Globus pallidus (tissue), 1 donor: Measurements from ENCODE around the gene SLC35A1.
"Not testable (repeated sequence)": the region's sequence is repeated elsewhere in the genome, so short reads cannot be mapped to it uniquely, and the experiment has no call there.

Source experiments
- DNase-seq: peaks from one replicate; pipeline ENCODE4 v3.0.0-alpha.2; 2015; ENCODE audit warnings: low spot score

Gene SLC35A1, protein sequence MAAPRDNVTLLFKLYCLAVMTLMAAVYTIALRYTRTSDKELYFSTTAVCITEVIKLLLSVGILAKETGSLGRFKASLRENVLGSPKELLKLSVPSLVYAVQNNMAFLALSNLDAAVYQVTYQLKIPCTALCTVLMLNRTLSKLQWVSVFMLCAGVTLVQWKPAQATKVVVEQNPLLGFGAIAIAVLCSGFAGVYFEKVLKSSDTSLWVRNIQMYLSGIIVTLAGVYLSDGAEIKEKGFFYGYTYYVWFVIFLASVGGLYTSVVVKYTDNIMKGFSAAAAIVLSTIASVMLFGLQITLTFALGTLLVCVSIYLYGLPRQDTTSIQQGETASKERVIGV

DNA sequence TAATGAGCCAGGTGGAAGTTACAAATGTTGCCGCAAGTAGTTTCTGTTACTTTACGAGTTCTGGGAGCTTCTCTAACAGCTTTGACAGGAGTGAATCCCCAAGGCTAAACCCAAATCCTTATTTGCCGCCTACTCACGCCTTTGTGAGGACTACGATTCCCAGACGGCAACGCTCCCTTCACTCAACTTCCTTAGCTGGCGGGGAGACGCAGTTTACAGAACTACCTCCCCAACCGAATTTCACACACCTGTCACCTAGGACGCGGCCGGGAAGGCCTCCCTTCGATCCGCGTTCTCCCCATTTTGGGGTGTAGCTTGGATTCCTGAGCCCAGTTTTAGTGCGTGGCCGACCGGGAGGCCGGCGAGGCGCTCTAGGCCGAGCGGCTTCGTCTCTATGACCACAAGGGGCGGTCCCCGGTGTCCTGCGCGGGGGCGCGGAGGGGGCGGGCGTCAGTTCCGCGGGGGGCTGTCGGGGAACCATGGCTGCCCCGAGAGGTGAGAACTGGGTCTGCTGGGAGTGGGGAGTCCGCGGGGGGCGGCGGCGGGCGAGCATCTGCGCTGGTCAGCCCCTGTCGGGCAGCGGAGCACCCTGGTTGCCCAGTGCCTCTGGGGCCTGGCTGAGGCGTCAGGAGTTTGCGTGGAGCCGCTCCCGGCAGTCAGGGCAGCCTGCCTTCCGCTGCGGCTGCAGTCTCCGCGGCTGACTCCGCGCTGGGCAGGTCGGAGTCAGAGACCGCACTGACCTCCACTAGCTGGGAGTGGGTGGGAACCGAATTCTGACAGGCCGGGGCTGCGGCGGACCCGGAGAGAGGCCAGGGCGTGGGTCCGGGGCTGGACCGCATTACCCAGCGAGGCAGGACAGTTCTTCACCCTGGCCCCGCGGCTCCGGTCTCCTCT is at the start of gene SLC35A1:
Gene SLC35A1, plus strand, starts transcription at position 450 of the 894 bp plus-strand sequence. Its CDS starts 30 bp downstream, at position 480.
- DNase-seq = peak; percentile 86

DNA sequence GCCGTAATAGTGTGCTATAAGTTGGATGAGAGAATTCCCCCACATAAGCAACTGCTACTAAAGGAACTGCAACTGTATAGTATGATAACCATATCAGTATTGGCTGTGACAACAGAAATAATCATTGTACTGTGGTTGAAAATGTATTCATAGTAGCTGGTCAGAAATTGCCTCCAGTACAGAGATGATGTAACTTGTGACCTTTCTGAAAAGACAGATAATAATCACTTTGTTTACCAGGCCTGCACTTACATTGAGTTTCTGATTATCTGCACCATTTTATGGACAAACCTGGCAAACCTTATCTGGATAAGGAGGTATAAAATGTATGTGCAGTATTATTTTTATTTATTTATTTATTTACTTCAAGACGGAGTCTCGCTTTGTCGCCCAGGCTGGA is 46.0 kb upstream of the SLC35A1 start:
- DNase-seq = no peak

DNA sequence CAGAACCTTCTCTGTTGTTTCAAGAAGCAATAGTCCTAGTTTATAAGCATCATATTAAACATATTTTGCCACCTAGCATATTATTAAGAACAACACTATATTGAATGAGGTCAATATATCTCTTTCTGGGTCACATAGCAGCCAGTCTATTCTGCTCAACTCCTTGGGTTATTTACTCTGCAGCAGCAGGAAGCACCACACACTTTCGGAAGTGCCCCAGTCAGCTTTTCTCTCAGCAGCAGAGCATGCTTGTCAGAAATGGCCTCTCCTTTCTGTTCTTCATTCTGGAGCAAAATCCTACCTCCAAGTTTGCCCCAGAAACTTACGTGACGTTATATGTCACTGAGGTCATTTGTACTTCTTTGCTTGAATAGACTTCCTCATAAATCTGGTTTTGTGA is 42.3 kb upstream of the SLC35A1 start:
- DNase-seq = no peak

DNA sequence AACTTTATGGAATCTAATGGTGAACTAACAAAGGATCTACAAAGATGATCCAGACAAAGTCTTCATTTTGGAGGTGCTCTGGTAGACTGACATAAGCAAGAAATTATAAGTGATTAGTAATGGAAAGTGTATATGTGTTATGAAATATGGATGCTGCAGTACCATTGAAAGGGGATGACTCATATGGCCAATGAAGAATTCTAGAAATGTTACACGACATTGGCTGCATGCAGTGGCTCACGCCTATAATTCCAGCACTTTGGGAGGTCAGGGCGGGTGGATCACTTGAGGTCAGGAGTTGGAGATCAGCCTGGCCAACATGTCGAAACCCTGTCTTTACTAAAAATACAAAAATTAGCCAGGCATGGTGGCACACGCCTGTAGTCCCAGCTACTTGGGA is 41.5 kb upstream of the SLC35A1 start:
- no peak for DNase-seq

DNA sequence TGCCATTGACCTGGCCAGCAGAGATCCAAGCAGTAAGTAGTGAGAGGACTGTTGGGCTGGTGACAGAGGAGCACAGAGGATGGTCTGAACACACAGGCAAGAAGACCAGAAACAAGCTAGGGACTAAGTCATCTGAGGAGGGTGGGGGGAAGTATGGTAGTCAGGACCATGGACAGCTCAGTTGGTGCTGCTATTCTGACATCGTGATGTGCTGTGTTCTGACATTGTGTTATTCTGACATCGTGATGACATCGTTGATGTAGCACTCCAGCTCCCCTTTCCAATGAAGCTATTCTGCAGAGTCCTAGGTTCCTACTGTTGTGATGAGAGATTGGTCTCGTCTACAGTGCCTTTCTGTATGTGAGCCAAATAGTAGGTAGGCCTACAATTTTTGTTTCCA is 36.3 kb upstream of the SLC35A1 start:
- peak; percentile 12 for DNase-seq

DNA sequence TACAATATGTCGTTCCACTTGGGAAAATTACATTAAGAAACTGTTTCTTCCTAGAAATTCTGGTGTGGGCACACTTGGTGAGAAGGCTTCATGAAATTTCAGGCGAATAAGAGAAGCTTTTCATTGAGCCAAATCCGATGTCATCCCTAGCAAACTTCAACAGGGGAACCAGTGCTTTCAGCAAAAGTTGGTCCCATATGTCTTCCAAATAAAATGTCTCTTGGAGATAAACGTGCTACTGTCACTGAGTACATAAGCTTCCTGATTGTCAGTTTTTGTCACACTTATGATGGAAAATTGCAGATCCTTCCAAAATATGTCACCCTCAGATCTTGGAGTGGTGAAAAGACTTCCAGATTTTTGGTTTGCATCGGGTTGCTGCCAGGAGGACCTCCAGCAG is 31.1 kb upstream of the SLC35A1 start:
- no peak for DNase-seq

DNA sequence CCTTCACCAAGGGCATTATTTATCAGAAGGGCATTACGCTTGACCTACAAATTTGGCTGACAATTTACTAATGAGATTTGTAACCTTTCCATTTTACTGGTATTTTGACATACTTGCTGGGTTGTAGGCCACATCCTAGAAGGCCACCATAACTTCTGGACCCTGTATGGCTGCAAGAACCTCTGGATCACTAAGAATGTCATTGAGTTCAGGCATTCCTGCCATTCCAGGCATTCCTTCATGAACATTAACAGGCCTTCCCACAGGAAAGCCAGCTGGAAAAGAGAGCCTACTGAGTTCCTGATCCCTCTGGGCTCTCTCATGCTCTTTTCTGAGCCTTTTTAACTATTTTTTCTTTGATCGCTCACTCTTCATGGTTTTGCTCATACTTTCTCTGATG is 28.4 kb upstream of the SLC35A1 start:
- DNase-seq = no peak

DNA sequence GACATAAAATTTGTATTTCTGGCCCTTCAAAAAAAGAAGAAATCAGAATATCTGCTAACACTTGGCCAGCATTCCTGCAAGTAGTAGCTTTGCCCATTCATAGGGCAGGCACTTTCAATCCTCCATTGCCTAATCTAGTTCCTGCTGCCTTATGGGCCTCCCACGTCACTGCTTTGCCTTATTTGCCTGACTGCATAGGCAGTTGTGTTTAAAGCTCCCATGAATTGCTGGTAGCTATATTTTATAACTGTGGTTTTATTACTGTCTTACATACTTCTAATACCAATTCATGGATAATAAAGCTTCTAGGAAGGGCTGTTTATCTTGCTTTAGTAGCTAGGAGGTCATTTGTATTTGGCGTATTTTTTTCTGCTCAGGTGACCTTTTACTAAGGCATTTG is 7.7 kb upstream of the SLC35A1 start:
- DNase-seq = no peak

DNA sequence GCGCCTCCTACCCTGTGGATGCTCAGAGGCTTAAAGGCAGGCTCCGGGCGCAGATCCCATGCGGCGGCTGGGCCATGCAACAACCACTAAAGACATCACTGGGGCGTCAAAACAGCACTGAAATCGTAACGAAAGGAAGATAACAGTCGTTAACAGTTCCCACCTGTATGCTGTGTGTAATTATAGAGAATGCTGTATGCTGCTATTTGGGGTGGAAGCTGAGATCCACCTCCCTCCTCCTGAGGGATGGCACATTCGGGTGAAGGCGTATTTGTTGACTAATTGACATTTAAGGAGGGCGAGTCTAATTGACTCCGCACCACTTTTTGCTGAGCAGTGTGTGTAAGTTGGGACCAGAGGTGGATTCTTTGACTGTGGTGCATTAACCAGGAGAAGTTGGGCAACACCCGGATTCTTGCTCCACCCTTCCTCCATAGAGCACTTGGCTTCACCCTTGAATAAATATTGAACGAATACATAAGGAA is 687 bp downstream of the SLC35A1 start:
- DNase-seq = no peak

DNA sequence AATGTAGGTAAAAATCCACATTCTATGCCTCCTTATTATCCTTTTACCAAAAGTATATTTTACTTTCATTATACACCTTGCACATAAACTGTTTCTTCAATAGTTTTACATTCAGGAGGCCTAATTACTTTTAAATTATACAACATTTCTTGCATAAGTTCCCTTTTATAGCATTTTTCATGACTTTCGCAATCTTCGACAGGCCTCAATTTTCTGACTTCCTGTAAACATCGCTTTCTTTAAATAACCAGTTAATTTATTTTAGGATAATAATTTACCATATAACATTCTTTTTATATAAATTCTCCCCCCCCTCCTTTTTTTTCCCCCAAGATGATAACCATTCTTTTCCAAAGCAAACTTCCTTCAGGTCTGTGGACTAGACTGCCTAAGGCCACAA is 9.2 kb downstream of the SLC35A1 start:
- DNase-seq = no peak

DNA sequence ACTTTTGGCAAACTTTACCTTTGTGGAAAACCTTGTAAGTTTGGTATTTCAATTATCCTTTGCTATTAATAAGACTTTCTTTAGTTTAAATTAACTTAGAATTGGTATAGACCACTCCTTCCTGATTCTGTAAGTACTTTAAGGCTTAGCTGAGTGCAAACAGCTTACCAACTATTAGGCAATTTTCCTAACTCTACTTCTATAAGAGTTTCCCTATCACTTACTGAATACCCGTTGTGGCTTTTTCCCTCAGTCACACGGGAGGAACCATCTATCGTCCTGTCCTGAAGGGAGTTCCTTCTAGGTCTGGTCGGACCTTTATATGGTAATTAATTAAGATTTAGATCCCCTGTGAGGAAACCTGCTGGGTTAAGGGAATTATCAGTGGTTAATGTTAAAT is 9.6 kb downstream of the SLC35A1 start:
- DNase-seq = no peak

DNA sequence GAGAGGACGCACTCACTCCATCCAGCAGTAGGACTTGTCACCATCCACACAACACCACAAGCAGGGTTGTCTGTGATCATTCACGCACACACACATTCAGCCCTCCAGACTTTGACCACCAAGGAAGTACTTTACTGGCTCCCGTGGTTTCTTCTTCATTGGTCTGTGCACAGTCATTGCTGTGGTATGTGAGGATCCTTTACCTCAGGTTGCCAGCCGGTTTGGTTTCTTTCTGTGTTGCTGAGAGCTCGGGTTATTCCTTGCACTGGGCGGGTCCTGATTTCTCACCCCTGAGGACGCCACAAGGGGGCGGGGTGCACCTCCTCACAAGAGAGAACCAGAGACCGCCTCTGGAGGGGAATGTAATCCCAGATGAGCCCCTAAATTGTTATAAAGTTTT is 11.2 kb downstream of the SLC35A1 start:
- no peak for DNase-seq

DNA sequence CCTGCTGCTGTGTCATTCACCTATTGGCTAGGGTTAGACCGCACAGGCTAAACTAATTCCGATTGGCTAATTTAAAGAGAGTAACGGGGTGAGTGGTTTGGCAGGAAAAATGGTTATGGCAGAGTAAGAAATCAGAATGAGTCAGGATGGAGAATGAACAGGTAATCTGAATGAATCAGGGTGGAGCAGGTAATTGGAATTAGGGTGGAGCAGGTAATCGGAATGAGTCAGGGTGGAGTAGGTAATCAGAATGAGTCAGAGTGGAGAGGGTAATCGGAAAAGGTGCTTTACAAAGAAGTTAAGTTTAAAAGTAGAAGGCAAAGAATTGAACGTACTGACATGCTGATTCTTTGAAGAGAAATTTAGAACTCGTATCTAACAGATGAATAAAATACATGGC is 11.7 kb downstream of the SLC35A1 start:
- DNase-seq = no peak

DNA sequence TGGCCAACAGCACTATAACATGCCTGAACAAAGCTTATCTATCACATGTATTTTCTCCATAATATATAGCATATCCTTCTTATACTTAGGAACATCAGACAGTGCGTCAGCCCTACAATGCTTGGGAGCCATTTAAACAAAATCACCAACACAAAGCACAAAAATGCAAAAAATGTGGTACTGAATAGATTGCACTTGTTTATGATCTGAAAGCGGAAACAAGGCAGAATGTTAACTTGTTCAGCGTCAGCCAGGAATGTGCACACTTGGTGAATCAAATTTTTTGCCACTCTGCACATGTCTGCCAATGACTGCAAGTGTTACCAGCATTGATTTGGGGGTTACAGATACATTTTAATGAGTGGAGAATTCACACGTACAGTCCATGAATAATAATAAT is 14.8 kb downstream of the SLC35A1 start:
- DNase-seq = no peak

DNA sequence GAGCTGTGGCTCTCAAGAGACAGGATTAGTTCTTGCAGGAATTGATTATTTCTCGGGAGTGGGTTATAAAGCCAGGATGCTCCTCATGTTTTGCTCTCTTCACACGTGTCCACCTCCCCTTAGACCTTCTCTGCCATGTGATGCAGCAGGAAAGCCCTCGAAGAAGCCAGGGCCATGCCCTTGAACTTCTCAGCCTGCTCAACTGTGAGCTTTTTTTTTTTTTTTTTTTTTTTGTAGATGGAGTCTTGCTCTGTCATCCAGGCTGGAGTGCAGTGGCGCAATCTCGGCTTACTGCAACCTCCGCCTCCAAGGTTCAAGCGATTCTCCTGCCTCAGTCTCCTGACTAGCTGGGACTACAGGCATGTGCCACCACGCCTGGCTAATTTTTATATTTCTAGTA is 16.6 kb downstream of the SLC35A1 start:
- DNase-seq = not testable (repeated sequence)

DNA sequence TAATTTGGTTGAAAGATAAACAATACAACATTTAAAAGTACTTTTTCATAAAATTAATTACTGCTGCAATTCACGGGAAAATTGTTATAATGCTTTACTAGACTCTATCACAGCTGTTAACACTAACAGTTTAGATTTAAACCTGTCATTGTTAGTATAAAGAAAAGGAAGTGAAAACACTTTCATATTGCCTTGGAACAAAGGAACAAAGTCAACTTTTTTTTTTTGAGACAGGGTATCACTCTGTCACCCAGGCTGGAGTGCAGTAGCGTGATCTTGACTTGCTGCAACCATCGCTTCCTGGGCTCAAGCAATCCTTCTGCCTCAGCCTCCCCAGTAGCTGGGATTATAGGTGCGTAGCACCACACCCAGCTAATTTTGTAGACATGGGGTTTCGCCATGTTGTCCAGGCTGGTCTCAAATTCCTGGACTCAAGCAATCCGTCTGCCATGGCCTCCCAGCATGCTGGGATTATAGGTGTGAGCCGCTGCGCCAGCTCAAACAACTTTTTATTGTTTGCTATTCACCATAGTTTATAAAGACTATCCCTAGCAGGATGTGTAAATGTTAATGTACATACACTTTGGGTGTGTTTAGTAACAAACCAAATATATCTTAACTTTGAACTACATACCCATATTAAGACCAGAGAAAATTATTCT is 22.1 kb downstream of the SLC35A1 start:
- no peak for DNase-seq

DNA sequence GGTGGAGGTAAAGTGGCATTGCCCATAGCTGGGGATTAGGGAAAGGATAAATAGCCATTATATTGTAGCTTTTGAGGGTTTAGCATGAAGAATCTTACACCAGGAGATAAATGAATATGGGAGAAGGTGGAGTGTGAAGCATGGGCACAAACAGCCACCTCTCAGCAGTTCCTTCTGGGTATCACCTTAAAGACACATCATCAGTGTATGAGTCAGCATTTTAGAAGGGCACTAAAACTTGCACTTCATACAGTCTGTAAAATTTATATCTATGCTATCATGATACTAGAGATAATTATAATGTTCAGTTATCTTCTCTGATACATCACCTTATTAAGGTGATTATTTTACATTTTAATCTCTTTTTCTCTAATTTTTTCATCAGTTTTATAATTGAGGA is 25.3 kb downstream of the SLC35A1 start:
- DNase-seq = no peak

DNA sequence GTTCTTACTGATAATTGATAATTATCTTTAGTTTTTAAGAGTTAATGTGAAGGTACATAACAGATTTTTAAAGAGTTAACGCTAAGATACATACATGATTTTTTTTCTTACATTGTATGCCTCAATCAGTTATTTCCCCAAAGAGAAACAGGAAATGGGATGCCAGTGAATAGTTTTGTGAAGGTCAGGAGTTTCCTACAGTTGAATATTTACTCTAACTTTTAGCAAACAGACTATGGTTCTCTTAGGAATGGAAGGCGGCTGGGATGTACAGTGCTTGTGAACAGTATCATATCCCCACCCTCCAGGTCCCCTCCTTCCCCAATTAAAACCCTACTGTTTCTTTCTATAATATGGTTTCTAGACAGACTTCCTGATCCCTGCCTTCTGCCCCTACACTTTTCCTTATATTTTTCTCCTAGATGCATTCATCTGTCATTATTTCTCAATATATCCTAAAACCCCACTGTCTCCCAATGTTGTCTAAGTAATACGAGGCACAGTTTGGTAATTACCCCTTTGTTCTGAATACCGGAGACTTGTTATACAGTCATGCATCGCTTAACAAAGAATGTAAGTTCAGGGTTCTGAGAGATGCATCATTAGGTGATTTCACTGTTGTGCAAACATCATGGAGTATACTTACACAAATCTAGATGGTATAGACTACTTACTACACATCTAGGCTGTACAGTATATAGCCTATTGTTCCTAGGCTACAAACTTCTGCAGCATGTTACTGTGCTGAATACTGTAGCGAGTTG is 29.2 kb downstream of the SLC35A1 start:
- no peak for DNase-seq

DNA sequence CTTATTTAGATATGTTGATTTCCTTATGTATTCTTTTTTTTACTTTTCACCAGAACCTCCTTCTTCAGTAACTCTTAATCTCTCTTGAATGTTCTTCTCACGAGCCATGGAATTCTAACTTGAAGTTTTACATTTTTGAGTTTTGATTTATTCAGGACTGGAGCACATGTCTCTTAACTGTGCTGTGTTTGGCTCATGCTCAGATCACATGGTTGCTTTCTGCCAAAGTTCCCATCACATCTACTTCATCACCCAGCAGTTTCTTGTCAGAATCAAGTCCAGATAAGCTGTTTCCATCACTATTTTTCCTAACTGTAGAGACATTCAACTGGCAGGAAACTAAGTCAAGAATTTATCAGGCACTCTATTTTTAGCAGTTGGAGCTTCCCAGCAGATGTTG is 31.7 kb downstream of the SLC35A1 start:
- DNase-seq = no peak

DNA sequence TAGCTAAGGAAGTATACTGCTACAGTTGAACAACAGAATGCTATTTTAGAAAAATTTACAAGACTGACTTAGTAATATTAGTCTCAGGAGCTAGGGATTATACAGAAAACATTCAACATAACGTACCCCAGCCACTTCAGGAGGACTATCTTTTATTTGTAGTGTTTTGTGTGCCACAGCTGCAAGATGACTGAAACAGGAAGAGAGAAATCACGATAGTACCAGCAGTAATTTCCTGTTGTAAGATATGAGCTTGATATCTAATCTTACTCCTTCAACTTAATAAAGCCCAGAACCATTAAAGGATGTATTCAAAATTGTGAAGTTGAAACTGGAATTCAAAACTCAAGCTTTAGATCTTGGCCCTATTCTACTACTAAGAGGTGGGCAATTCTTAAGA is 42.1 kb downstream of the SLC35A1 start:
- DNase-seq = no peak

DNA sequence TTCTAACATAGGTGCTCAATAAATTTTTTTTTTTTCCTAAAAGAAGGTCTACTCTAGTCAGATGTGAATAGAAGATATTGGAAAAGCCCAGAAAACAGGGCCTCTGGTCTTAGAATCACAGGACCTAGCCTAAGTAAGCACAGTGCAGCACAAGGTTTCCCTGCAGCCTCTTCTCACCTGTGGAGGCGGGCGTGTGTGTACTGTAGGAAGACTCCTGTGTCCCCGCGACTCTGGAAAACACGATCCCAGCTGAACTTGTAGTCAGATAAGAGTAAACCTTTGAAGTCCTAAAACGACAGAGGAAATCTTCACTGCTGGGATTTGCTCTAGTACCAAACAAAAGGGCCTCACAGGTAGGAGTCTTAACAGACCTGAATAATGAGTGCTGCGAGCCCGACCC is 45.7 kb downstream of the SLC35A1 start:
- DNase-seq = no peak

DNA sequence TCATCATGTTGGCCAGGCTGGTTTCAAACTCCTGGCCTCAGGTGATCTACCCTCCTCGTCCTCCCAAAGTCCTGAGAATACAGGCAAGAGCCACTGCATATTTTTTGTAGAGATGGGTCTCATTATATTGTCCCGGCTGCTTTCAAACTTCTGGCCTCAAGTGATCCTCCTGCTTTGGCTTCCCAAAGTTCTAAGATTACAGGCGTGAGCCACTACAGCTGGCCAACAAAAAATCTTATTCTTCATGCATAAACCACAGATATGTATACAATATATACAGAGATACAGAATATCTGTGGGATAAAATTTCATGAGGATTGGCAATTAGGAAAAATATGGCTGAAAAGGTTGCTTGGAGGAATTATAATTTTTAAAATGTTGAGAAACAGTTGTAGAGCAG is 49.9 kb downstream of the SLC35A1 start:
- DNase-seq = no peak
